IgD-negative memory B cell (primary cell): Measurements from ENCODE around the gene ATF7. TPM values are rescaled to one million over a fixed set of nuclear protein-coding genes. Genes with fewer than 3 reads are reported as not detected.
"Not testable (repeated sequence)": the region's sequence is repeated elsewhere in the genome, so short reads cannot be mapped to it uniquely, and the experiment has no call there.

Source experiments
- H3K27ac Mint-ChIP-seq, 3 donors: one replicate each; pipeline ENCODE4 v1.8.0; 2020 to 2022; ENCODE audit warnings: mild to moderate bottlenecking in 3 of 3, mixed read lengths in 3 of 3, moderate library complexity in 1 of 3
- H3K27me3 Mint-ChIP-seq: one replicate; pipeline ENCODE4 v1.8.0; 2021; ENCODE audit warnings: mixed read lengths
- H3K36me3 Mint-ChIP-seq: one replicate; pipeline ENCODE4 v1.8.0; 2020; ENCODE audit warnings: mild to moderate bottlenecking, mixed read lengths
- H3K4me1 Mint-ChIP-seq, 3 donors: one replicate each; pipeline ENCODE4 v1.8.0; 2020 to 2022; ENCODE audit warnings: mixed read lengths in 3 of 3, mild to moderate bottlenecking in 1 of 3
- H3K4me3 Mint-ChIP-seq, 4 donors: one replicate each; pipeline ENCODE4 v1.8.0; 2020 to 2022; ENCODE audit warnings: mild to moderate bottlenecking in 4 of 4, mixed read lengths in 4 of 4, moderate library complexity in 3 of 4
- H3K9me3 Mint-ChIP-seq, 3 donors: one replicate each; pipeline ENCODE4 v1.8.0; 2020 to 2021; ENCODE audit warnings: mixed read lengths in 3 of 3, mild to moderate bottlenecking in 1 of 3
- polyA plus RNA-seq: library from polyadenylated mRNA; unstranded; fragments of 300-500 nt; fragmentation: Illumina TruSeq; gene quantifications from one replicate; pipeline ENCODE4 v1.2.3, GENCODE V29; 2021

ATF7 gene
- polyA plus RNA-seq, 1 donor from 2014 or later: 14.4 TPM

GRCh38 chr12:53552361-53553327 is 73.5 kb downstream of the ATF7 start:
- no peaks in the 10 kb centered on the region for H3K27me3 Mint-ChIP-seq
- H3K36me3 Mint-ChIP-seq: peaks cover 2% of the 10 kb centered on the region
- H3K9me3 Mint-ChIP-seq: no peaks in the 10 kb centered on the region
- H3K4me1 Mint-ChIP-seq: no peaks in the 10 kb centered on the region
- peak overlapping the region in 1 of 3 donors; percentile 43 for H3K27ac Mint-ChIP-seq
- H3K4me3 Mint-ChIP-seq: no peak overlapping the region

GRCh38 chr12:53551889-53552291 is 74.3 kb downstream of the ATF7 start:
- H3K9me3 Mint-ChIP-seq: no peaks in the 10 kb centered on the region

GRCh38 chr12:53550595-53550994 is 75.6 kb downstream of the ATF7 start:
- H3K27ac Mint-ChIP-seq: peak overlapping the region in 1 of 3 donors; percentile 28
- no peaks in the 10 kb centered on the region for H3K4me1 Mint-ChIP-seq
- no peak overlapping the region for H3K4me3 Mint-ChIP-seq
- H3K27me3 Mint-ChIP-seq: no peaks in the 10 kb centered on the region
- no peaks in the 10 kb centered on the region for H3K9me3 Mint-ChIP-seq
- H3K36me3 Mint-ChIP-seq: peaks cover 2% of the 10 kb centered on the region

More at GRCh38 chr12:53551889-53552291, 74.3 kb downstream of the ATF7 start:
- no peaks in the 10 kb centered on the region for H3K27me3 Mint-ChIP-seq
- H3K36me3 Mint-ChIP-seq: peaks cover 2% of the 10 kb centered on the region
- no peak overlapping the region for H3K4me3 Mint-ChIP-seq
- no peak overlapping the region for H3K27ac Mint-ChIP-seq
- no peaks in the 10 kb centered on the region for H3K4me1 Mint-ChIP-seq

GRCh38 chr12:53550131-53550530 is 76.1 kb downstream of the ATF7 start:
- peak overlapping the region in 1 of 3 donors; percentile 28 for H3K27ac Mint-ChIP-seq
- not testable (repeated sequence) for H3K36me3 Mint-ChIP-seq, H3K4me3 Mint-ChIP-seq, H3K4me1 Mint-ChIP-seq, H3K27me3 Mint-ChIP-seq, H3K9me3 Mint-ChIP-seq

- H3K4me1 Mint-ChIP-seq, H3K27me3 Mint-ChIP-seq, H3K4me3 Mint-ChIP-seq, H3K9me3 Mint-ChIP-seq, H3K36me3 Mint-ChIP-seq: not testable (repeated sequence)
- peak overlapping the region in 1 of 3 donors; percentile 39 for H3K27ac Mint-ChIP-seq
These were observed 77.8 kb downstream of the ATF7 start for GRCh38 chr12:53548354-53548753.

GRCh38 chr12:53543539-53543938 is 82.6 kb downstream of the ATF7 start:
- Mint-ChIP-seq H3K9me3 (no peaks in the 10 kb centered on the region), H3K27me3 (no peaks in the 10 kb centered on the region), H3K4me3 (no peak overlapping the region), H3K27ac (peak overlapping the region in 1 of 3 donors; percentile 42), H3K4me1 (peaks cover 0 to 7% (median 5%) of the 10 kb centered on the region in 3 donors), H3K36me3 (no peaks in the 10 kb centered on the region)

DNA sequence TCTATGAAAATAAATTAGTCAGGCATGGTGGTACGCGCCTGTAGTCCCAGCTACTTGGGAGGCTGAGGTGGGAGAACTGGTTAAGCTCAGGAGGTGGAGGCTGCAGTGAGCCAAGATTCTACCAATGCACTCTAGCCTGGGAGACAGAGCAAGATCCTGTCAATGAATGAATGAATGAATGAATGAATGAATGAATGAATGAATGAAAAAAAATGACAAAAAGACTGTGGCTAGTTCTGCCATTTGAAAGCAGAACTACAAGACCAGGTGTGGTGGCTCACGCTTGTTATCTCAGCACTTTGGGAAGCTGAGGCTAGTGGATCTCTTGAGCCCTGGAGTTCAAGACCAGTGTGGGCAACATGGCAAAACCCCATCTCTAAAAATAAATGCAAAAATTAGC is 86.7 kb downstream of the ATF7 start:
- no peak overlapping the region for H3K4me3 Mint-ChIP-seq
- peaks cover 2% of the 10 kb centered on the region for H3K36me3 Mint-ChIP-seq
- H3K9me3 Mint-ChIP-seq: no peaks in the 10 kb centered on the region
- H3K27ac Mint-ChIP-seq: peak overlapping the region in 1 of 3 donors; percentile 31
- no peaks in the 10 kb centered on the region for H3K27me3 Mint-ChIP-seq
- H3K4me1 Mint-ChIP-seq: peaks cover 0 to 7% (median 5%) of the 10 kb centered on the region in 3 donors

- no peak overlapping the region for H3K4me3 Mint-ChIP-seq
- no peaks in the 10 kb centered on the region for H3K9me3 Mint-ChIP-seq
- H3K4me1 Mint-ChIP-seq: no peaks in the 10 kb centered on the region
- peaks cover 2% of the 10 kb centered on the region for H3K36me3 Mint-ChIP-seq
- H3K27ac Mint-ChIP-seq: no peak overlapping the region
- no peaks in the 10 kb centered on the region for H3K27me3 Mint-ChIP-seq
These were observed 87.9 kb downstream of the ATF7 start for GRCh38 chr12:53538209-53538689.

- Mint-ChIP-seq H3K4me1 (no peaks in the 10 kb centered on the region), H3K27me3 (no peaks in the 10 kb centered on the region), H3K36me3 (peaks cover 2% of the 10 kb centered on the region), H3K9me3 (no peaks in the 10 kb centered on the region), H3K27ac (no peak overlapping the region), H3K4me3 (no peak overlapping the region)
These were observed 89.2 kb downstream of the ATF7 start for GRCh38 chr12:53536962-53537361.

- H3K27ac Mint-ChIP-seq: no peak overlapping the region
- peaks cover 2% of the 10 kb centered on the region for H3K36me3 Mint-ChIP-seq
These were observed 92.7 kb downstream of the ATF7 start for GRCh38 chr12:53533471-53533870.

DNA sequence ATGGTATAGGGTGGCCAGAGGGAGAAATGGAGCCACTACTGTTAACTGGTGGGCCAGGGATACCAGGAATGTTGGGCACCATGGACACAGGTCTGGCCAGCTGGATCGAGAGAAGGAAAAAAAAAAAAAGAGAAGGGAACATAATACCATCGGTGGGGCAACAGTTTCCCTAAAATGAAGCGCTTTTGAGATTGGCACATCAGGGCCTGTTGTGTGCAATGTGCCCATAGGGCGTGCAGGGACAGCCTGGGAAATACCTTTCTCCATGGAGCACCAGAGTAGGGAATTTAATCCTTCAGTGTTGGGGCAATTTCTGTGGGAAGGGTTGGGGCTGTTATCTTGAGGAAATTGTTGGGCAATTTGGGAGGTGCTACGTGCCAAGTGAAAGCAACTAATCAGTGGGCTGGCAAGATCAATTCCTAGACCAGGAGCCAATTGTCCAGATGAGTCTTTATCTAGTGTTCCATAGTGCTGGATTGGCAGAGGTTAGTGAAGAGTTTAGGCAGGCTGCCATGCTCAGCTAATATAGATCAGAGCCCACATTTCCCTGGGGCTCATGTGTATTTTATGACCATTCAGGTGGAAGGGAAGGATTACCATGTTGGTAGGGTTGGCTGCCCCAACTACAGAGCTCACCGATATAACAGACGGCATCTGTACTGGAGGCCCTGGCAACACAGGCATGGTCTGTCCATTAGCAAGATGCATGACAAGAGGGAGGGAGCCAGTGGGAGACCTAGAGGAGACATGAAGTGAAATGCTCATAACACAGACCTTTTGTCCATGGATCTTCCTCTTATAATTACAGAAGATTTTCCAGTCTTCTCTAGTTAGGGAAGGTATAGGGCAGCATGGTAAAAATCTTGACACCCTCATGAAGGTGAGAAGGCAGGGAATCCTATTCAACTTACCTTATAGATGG is 93.4 kb downstream of the ATF7 start:
- Mint-ChIP-seq H3K27ac (no peak overlapping the region), H3K9me3 (no peaks in the 10 kb centered on the region), H3K36me3 (peaks cover 2% of the 10 kb centered on the region), H3K27me3 (no peaks in the 10 kb centered on the region), H3K4me3 (no peak overlapping the region), H3K4me1 (no peaks in the 10 kb centered on the region)

More at GRCh38 chr12:53533471-53533870, 92.7 kb downstream of the ATF7 start:
- H3K4me1 Mint-ChIP-seq: no peaks in the 10 kb centered on the region
- no peak overlapping the region for H3K4me3 Mint-ChIP-seq
- H3K27me3 Mint-ChIP-seq: no peaks in the 10 kb centered on the region
- no peaks in the 10 kb centered on the region for H3K9me3 Mint-ChIP-seq

GRCh38 chr12:53532021-53532420 is 94.2 kb downstream of the ATF7 start:
- no peaks in the 10 kb centered on the region for H3K4me1 Mint-ChIP-seq
- no peak overlapping the region for H3K4me3 Mint-ChIP-seq
- no peaks in the 10 kb centered on the region for H3K27me3 Mint-ChIP-seq
- no peak overlapping the region for H3K27ac Mint-ChIP-seq
- no peaks in the 10 kb centered on the region for H3K9me3 Mint-ChIP-seq
- peaks cover 2% of the 10 kb centered on the region for H3K36me3 Mint-ChIP-seq

- Mint-ChIP-seq H3K9me3 (no peaks in the 10 kb centered on the region), H3K27ac (no peak overlapping the region), H3K4me3 (no peak overlapping the region), H3K4me1 (no peaks in the 10 kb centered on the region), H3K27me3 (no peaks in the 10 kb centered on the region), H3K36me3 (peaks cover 2% of the 10 kb centered on the region)
These were observed 95.3 kb downstream of the ATF7 start for GRCh38 chr12:53530920-53531319.

DNA sequence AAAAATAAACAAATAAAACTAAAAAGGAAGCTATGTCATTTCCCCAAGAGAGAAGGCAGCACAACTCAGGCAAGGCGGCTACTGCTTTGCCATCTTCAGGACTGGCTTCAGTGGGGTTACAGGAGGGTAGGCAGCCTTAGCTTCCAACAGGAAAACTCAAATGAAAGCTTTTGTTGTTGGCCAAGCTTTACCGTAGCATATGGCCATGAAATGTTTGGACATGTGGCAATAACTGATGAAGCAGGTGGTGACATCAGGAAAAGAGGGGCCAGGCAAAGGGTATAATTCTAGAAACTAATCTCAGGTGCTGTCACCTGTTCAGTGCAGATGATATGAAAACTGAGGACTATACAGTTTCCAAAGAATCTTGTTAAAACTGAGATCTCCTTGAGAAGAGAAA is 96.1 kb downstream of the ATF7 start:
- no peaks in the 10 kb centered on the region for H3K4me1 Mint-ChIP-seq
- H3K9me3 Mint-ChIP-seq: no peaks in the 10 kb centered on the region
- H3K36me3 Mint-ChIP-seq: no peaks in the 10 kb centered on the region
- H3K4me3 Mint-ChIP-seq: no peak overlapping the region
- H3K27ac Mint-ChIP-seq: no peak overlapping the region
- no peaks in the 10 kb centered on the region for H3K27me3 Mint-ChIP-seq

GRCh38 chr12:53524476-53524875 is 101.7 kb downstream of the ATF7 start:
- peaks cover 0 to 5% (median 0%) of the 10 kb centered on the region in 3 donors for H3K4me1 Mint-ChIP-seq
- H3K27ac Mint-ChIP-seq: no peak overlapping the region
- no peaks in the 10 kb centered on the region for H3K27me3 Mint-ChIP-seq
- H3K36me3 Mint-ChIP-seq: peaks cover 5% of the 10 kb centered on the region
- no peaks in the 10 kb centered on the region for H3K9me3 Mint-ChIP-seq
- H3K4me3 Mint-ChIP-seq: no peak overlapping the region
